Measurements from ENCODE around the gene MICALL1.

Gene MICALL1

DNA sequence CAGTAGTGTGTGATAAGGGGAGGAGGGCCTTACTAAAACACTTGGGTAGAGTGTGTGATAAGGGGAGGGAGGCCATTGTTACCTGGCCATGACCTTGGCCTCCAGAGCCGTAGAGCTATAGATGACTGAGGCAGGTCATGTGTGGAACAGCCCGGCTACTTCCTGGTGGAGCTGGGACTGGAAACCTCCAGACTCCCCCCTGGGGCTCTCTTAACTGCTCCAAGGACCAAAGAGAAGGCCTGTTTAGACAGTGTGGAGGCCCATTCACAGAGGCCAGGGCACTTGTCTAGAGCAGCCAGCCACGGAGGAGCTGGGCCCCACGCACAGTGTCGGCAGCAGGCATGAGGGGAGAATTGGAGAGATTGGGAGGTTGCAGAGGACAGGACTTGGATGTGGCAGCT lies 12.5 kb upstream of the MICALL1 start:
- Histone ChIP-seq H3K9me3 (no peaks in the 10 kb centered on the region), H3K27me3 (no peaks in the 10 kb centered on the region), H3K36me3 (peaks cover 34% of the 10 kb centered on the region), H3K4me1 (0 out of 2 replicates have a peak, but pooled peaks cover 3% of the 10 kb centered on the region), H3K4me3 (ENCODE audit: low read depth, low read length) (no peak overlapping the region)
- TF ChIP-seq, protein P1, sequence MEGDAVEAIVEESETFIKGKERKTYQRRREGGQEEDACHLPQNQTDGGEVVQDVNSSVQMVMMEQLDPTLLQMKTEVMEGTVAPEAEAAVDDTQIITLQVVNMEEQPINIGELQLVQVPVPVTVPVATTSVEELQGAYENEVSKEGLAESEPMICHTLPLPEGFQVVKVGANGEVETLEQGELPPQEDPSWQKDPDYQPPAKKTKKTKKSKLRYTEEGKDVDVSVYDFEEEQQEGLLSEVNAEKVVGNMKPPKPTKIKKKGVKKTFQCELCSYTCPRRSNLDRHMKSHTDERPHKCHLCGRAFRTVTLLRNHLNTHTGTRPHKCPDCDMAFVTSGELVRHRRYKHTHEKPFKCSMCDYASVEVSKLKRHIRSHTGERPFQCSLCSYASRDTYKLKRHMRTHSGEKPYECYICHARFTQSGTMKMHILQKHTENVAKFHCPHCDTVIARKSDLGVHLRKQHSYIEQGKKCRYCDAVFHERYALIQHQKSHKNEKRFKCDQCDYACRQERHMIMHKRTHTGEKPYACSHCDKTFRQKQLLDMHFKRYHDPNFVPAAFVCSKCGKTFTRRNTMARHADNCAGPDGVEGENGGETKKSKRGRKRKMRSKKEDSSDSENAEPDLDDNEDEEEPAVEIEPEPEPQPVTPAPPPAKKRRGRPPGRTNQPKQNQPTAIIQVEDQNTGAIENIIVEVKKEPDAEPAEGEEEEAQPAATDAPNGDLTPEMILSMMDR (IDR thresholded peaks at IDR 0.05; ENCODE audit: low read depth, low read length), result no peak
- no peak for DNase-seq

DNA sequence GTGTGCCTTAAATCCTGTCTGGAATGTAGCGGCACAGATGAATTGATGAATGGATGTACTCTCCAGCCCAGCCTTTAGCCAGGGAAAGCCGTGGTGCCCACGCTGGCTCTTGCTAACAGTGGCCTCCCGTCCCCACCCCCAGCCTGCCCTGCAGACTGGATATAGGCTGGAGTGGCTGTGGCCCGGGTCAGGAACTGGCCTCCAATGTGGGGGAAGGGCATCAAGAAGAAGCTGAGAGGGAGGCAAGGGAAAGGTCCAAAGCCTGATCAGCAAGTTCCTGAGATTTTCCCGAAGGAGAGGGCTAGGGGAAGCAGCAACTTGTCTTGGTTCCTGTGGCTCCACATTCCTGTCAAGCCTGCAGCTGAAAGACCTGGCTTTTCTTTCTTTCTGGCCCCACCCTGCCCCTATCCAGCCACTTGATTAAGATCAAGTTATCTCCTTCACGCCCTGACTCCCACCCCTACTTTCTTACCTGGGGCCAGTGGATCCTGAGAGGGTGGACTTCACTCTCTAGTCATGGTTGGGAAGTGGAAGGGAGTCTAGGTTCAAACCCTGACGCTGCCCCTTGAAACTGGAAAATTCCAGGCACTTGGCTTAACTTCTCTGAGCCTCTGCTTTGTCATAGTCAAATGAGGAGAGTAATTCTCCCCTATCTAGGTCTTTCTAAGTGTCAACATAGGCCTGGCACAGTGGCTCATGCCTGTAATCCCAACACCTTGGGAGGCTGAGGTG lies 11.0 kb upstream of the MICALL1 start:
- TF ChIP-seq, protein P1 (IDR thresholded peaks at IDR 0.05; ENCODE audit: low read depth, low read length), result no peak
- no peak overlapping the region for H3K4me3 ChIP-seq (ENCODE audit: low read depth, low read length)
- no peak for DNase-seq
- 0 out of 2 replicates have a peak, but pooled peaks cover 3% of the 10 kb centered on the region for H3K4me1 ChIP-seq
- H3K27me3 ChIP-seq, result no peaks in the 10 kb centered on the region
- no peaks in the 10 kb centered on the region for H3K9me3 ChIP-seq
- H3K36me3 ChIP-seq, result peaks cover 19% of the 10 kb centered on the region

DNA sequence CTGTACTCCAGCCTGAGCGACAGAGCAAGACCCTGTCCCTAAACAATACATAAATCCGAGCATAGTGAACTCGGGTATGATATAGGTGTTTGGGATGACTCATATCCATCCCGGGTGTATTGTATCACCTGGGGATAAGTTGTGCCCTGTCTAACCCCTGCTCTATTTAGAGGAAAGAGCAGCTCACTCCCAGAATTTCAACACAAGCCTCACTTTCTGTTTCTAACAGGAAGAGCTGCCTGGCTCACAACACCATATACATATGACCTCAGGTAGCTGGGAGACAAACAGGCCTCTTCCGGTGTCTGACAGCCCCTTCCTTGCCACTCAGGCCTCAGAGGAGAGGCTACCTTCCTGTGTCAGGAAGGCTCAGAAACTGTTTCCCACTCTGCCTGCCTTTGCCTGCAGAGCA lies 9.9 kb upstream of the MICALL1 start:
- TF ChIP-seq, protein P1 (IDR thresholded peaks at IDR 0.05; ENCODE audit: low read depth, low read length), result no peak
- no peak for DNase-seq
- Histone ChIP-seq H3K9me3 (no peaks in the 10 kb centered on the region), H3K36me3 (peaks cover 9% of the 10 kb centered on the region; the same call in 1 of the 2 replicates), H3K4me1 (0 out of 2 replicates have a peak, but pooled peaks cover 3% of the 10 kb centered on the region), H3K27me3 (no peaks in the 10 kb centered on the region), H3K4me3 (ENCODE audit: low read depth, low read length) (no peak overlapping the region)

DNA sequence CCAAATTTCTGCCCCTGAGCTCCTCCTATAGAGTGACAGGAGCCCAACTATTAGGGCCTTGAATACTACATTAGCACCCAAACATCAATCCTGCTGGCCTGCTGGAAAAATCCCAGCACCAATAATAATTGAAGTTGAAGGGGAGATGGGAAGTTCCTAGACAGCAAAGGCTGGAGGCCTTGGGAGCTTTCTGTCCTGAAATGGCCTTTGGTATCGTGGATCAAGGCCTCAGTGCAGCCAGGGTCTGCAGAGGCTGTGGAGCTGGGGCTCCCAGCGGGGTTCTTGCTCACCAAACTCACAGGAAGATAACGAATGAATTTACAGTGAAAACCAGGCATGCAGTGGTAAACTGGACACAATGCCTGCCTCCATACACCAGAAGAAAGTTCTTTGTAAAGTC lies 9.2 kb upstream of the MICALL1 start:
- Histone ChIP-seq H3K9me3 (no peaks in the 10 kb centered on the region), H3K4me1 (0 out of 2 replicates have a peak, but pooled peaks cover 3% of the 10 kb centered on the region), H3K36me3 (peaks cover 3% of the 10 kb centered on the region; the same call in 1 of the 2 replicates), H3K27me3 (no peaks in the 10 kb centered on the region), H3K4me3 (ENCODE audit: low read depth, low read length) (no peak overlapping the region)
- TF ChIP-seq, protein P1 (IDR thresholded peaks at IDR 0.05; ENCODE audit: low read depth, low read length), result no peak
- DNase-seq, result no peak

DNA sequence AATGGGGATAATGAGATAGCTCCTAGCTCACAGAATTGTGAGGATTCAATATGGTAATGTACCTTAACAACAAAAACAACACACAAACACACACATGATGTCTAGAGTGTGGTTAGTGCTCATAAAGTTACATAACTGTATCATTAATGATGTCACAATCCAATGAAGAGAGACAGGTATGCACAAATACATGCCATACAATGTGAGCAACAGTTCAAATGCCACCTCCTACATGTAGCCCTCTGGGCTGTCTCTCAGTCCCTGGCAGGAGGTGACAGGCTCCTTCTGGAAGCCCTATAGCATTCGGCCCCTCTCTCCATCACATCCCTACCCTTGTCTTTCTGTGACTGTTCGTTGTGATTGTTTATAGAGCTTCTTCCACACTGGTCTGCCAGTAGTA lies 8.3 kb upstream of the MICALL1 start:
- TF ChIP-seq, protein P1 (IDR thresholded peaks at IDR 0.05; ENCODE audit: low read depth, low read length), result no peak
- H3K4me1 ChIP-seq, result 0 out of 2 replicates have a peak, but pooled peaks cover 3% of the 10 kb centered on the region
- H3K9me3 ChIP-seq, result no peaks in the 10 kb centered on the region
- no peak overlapping the region for H3K4me3 ChIP-seq (ENCODE audit: low read depth, low read length)
- no peaks in the 10 kb centered on the region for H3K36me3 ChIP-seq
- H3K27me3 ChIP-seq, result no peaks in the 10 kb centered on the region
- DNase-seq, result no peak
